Stimulated activated CD8-positive, alpha-beta memory T cell treated with anti-CD3 and anti-CD28 coated beads, Interleukin-12 subunit alpha, Interleukin-12 subunit beta, amount 100 ng/mL, for 24 hours (primary cell): ENCODE results near the gene ANKRD33B.

ENCODE experiments used
- DNase-seq: peaks from one replicate; pipeline ENCODE4 v3.0.0-alpha.2; 2020; ENCODE audit errors: extremely low read depth

Gene ANKRD33B

GRCh38 chr5:10699281-10699874, 135.5 kb downstream of the ANKRD33B start:
- no peak for DNase-seq

- no peak for DNase-seq
Measured at GRCh38 chr5:10699987-10700386, 136.1 kb downstream of the ANKRD33B start.

- DNase-seq, result no peak
Measured at GRCh38 chr5:10700516-10700915, 136.6 kb downstream of the ANKRD33B start.

- no peak for DNase-seq
Measured at GRCh38 chr5:10701567-10702039, 137.7 kb downstream of the ANKRD33B start.

- DNase-seq, result no peak
Measured at GRCh38 chr5:10702040-10702629, 138.3 kb downstream of the ANKRD33B start.

- no peak for DNase-seq
Measured at GRCh38 chr5:10702911-10703491, 139.1 kb downstream of the ANKRD33B start.

- no peak for DNase-seq
Measured at GRCh38 chr5:10703676-10704075, 139.8 kb downstream of the ANKRD33B start.

GRCh38 chr5:10704949-10705621, 141.2 kb downstream of the ANKRD33B start:
- DNase-seq, result no peak

- no peak for DNase-seq
Measured at GRCh38 chr5:10705747-10706146, 141.9 kb downstream of the ANKRD33B start.

- DNase-seq, result no peak
Measured at GRCh38 chr5:10706326-10706725, 142.5 kb downstream of the ANKRD33B start.
